H7 (cell line): ENCODE data around the gene NCOA1. TPM values are rescaled to one million over a fixed set of nuclear protein-coding genes. Genes with fewer than 3 reads are reported as not detected.

Experiments
- DNase-seq: peaks from one replicate; pipeline ENCODE4 v3.0.0; 2012
- H3K27me3 ChIP-seq: 2 replicates; pipeline ENCODE4 v1.6.0; 2011; ENCODE audit warnings: mild to moderate bottlenecking, low read length; ENCODE audit not compliant: control insufficient read depth, insufficient read depth
- H3K36me3 ChIP-seq: replicated peaks from 2 replicates; pipeline ENCODE4 v1.5.1; 2011; ENCODE audit warnings: low read length; ENCODE audit not compliant: control insufficient read depth, insufficient read depth
- H3K4me3 ChIP-seq: 2 replicates; pipeline ENCODE4 v1.5.1; 2011; ENCODE audit warnings: low read depth, mild to moderate bottlenecking, control low read depth, low read length, moderate library complexity; ENCODE audit not compliant: insufficient read depth
- total RNA-seq: library from RNA; depleted of rRNA; stranded (reverse); fragments of >200 nt; shearing (Covaris generic); gene quantifications from 2 replicates; pipeline ENCODE4 v1.2.3, GENCODE V29; 2014; rRNA removed

Gene NCOA1
- 9.4 and 10.3 TPM in 2 replicates for total RNA-seq

GRCh38 chr2:24490690-24491541 is at the start of gene NCOA1:
TSS of gene NCOA1 (plus strand) at chr2:24491254. CDS start at chr2:24658678, 167,424 bp downstream.
- Histone ChIP-seq H3K4me3 (peak within 1 kb of the TSS; percentile 85), H3K27me3 (peaks cover 7% of the 10 kb centered on the region), H3K36me3 (no peaks in the 10 kb centered on the region)
- peak; percentile 95 for DNase-seq

- Histone ChIP-seq H3K4me3 (no peak overlapping the region), H3K27me3 (no peaks in the 10 kb centered on the region), H3K36me3 (no peaks in the 10 kb centered on the region)
- DNase-seq: no peak
These were observed 42.3 kb upstream of the NCOA1 start for GRCh38 chr2:24448797-24449196.

- DNase-seq: no peak
- H3K27me3 ChIP-seq: peaks cover under 1% of the 10 kb centered on the region; the same call in 1 of the 2 replicates
- H3K4me3 ChIP-seq: no peak overlapping the region
- H3K36me3 ChIP-seq: no peaks in the 10 kb centered on the region
These were observed 41.7 kb upstream of the NCOA1 start for GRCh38 chr2:24449344-24449743.

- peaks cover 2% of the 10 kb centered on the region; the same call in 1 of the 2 replicates for H3K27me3 ChIP-seq
- no peak overlapping the region for H3K4me3 ChIP-seq
- no peak for DNase-seq
- H3K36me3 ChIP-seq: no peaks in the 10 kb centered on the region
These were observed 39.1 kb upstream of the NCOA1 start for GRCh38 chr2:24451805-24452501.

- Histone ChIP-seq H3K4me3 (no peak overlapping the region), H3K27me3 (peaks cover 2% of the 10 kb centered on the region; the same call in 1 of the 2 replicates), H3K36me3 (no peaks in the 10 kb centered on the region)
- DNase-seq: no peak
These were observed 38.6 kb upstream of the NCOA1 start for GRCh38 chr2:24452502-24452885.

- H3K4me3 ChIP-seq: no peak overlapping the region
- DNase-seq: no peak
- peaks cover 8% of the 10 kb centered on the region; the same call in 1 of the 2 replicates for H3K27me3 ChIP-seq
These were observed 37.5 kb upstream of the NCOA1 start for GRCh38 chr2:24453379-24454073.

GRCh38 chr2:24454294-24454693 is 36.8 kb upstream of the NCOA1 start:
- H3K4me3 ChIP-seq: no peak overlapping the region
- DNase-seq: no peak

More at GRCh38 chr2:24453379-24454073, 37.5 kb upstream of the NCOA1 start:
- H3K36me3 ChIP-seq: no peaks in the 10 kb centered on the region

GRCh38 chr2:24456599-24457556 is 34.2 kb upstream of the NCOA1 start:
- H3K36me3 ChIP-seq: no peaks in the 10 kb centered on the region
- DNase-seq: no peak
- H3K4me3 ChIP-seq: no peak overlapping the region
- H3K27me3 ChIP-seq: peaks cover 13% of the 10 kb centered on the region; the same call in 1 of the 2 replicates

More at GRCh38 chr2:24454294-24454693, 36.8 kb upstream of the NCOA1 start:
- Histone ChIP-seq H3K27me3 (peaks cover 13% of the 10 kb centered on the region; the same call in 1 of the 2 replicates), H3K36me3 (no peaks in the 10 kb centered on the region)

- Histone ChIP-seq H3K36me3 (no peaks in the 10 kb centered on the region), H3K4me3 (no peak overlapping the region), H3K27me3 (peaks cover 13% of the 10 kb centered on the region; the same call in 1 of the 2 replicates)
- DNase-seq: no peak
These were observed 33.2 kb upstream of the NCOA1 start for GRCh38 chr2:24457696-24458386.

- no peaks in the 10 kb centered on the region for H3K36me3 ChIP-seq
- no peak overlapping the region for H3K4me3 ChIP-seq
- H3K27me3 ChIP-seq: peaks cover 11% of the 10 kb centered on the region; the same call in 1 of the 2 replicates
- no peak for DNase-seq
These were observed 31.6 kb upstream of the NCOA1 start for GRCh38 chr2:24459224-24460161.

- no peak for DNase-seq
- Histone ChIP-seq H3K27me3 (peaks cover 11% of the 10 kb centered on the region; the same call in 1 of the 2 replicates), H3K36me3 (no peaks in the 10 kb centered on the region)
These were observed 29.4 kb upstream of the NCOA1 start for GRCh38 chr2:24461685-24462084.

GRCh38 chr2:24463271-24463670 is 27.8 kb upstream of the NCOA1 start:
- DNase-seq: no peak
- Histone ChIP-seq H3K36me3 (no peaks in the 10 kb centered on the region), H3K4me3 (no peak overlapping the region), H3K27me3 (peaks cover 5% of the 10 kb centered on the region; the same call in 1 of the 2 replicates)

More at GRCh38 chr2:24461685-24462084, 29.4 kb upstream of the NCOA1 start:
- no peak overlapping the region for H3K4me3 ChIP-seq
